IMR-90 (cell line): ENCODE measurements around the gene SLF2. TPM values are rescaled to one million over a fixed set of nuclear protein-coding genes. Genes with fewer than 3 reads are reported as not detected.

Experiments used
- ATAC-seq: fragments of 200-7000 bp; cut with Tn5 transposase; 2 replicates; pipeline ENCODE4 v1.9.1; 2020; ENCODE audit warnings: low read depth, mild to moderate bottlenecking, moderate library complexity
- BruUV-seq: library from RNA; stranded (reverse); fragments of 400-500 nt; replicated peaks from 2 replicates; lab custom pipeline; 2021; lab: Mats Ljungman, UMichigan
- CTCF ChIA-PET: fragments of 300-600 bp; formaldehyde crosslinking; extraction: SDS; loops from one replicate; lab custom pipeline; 2021; ENCODE audit warnings: antibody characterized with exemption; lab: Yijun Ruan, JAX
- POLR2A ChIA-PET: fragments of 300-600 bp; sonication (Branson Sonifier 250); formaldehyde crosslinking; loops from one replicate; lab custom pipeline; 2022; ENCODE audit warnings: antibody characterized with exemption; ENCODE audit not compliant: unreplicated experiment; lab: Charles Lee
- DNase-seq: peaks from one replicate; pipeline ENCODE4 v3.0.0; 2013
- H2AFZ ChIP-seq: replicated peaks from 2 replicates; pipeline ENCODE3; 2013; ENCODE audit warnings: low read length, mild to moderate bottlenecking; ENCODE audit not compliant: poor library complexity
- H2AK5ac ChIP-seq: 2 replicates; pipeline ENCODE4 v1.6.1; 2013; ENCODE audit warnings: low read depth, low read length, inconsistent platforms
- H2AK9ac ChIP-seq: replicated peaks from 2 replicates; pipeline ENCODE3; 2013; ENCODE audit warnings: mild to moderate bottlenecking, low read depth, low read length, moderate library complexity; ENCODE audit not compliant: poor library complexity
- H2BK120ac ChIP-seq: 2 replicates; pipeline ENCODE4 v1.6.1; 2013; ENCODE audit warnings: low read depth, low read length, inconsistent platforms
- H2BK15ac ChIP-seq: 3 replicates; pipeline ENCODE4 v1.6.1; 2013; ENCODE audit warnings: low read depth, low read length, inconsistent platforms
- H2BK20ac ChIP-seq: 2 replicates; pipeline ENCODE4 v1.6.1; 2013; ENCODE audit warnings: low read depth, mild to moderate bottlenecking, inconsistent platforms, low read length, moderate library complexity
- H2BK5ac ChIP-seq: 2 replicates; pipeline ENCODE4 v1.6.1; 2013; ENCODE audit warnings: mild to moderate bottlenecking, low read depth, low read length, inconsistent platforms; ENCODE audit not compliant: poor library complexity, severe bottlenecking
- H3K14ac ChIP-seq: replicated peaks from 2 replicates; pipeline ENCODE4 v1.6.1; 2013; ENCODE audit warnings: low read depth, low read length, inconsistent platforms
- H3K18ac ChIP-seq: 2 replicates; pipeline ENCODE4 v1.6.1; 2013; ENCODE audit warnings: low read depth, low read length, control low read depth
- H3K23ac ChIP-seq: 2 replicates; pipeline ENCODE4 v1.6.1; 2013; ENCODE audit warnings: low read depth, low read length, inconsistent platforms
- H3K27ac ChIP-seq: 2 replicates; pipeline ENCODE4 v1.5.1; 2013; ENCODE audit warnings: mild to moderate bottlenecking, control low read depth, low read length; ENCODE audit not compliant: insufficient read depth
- H3K27me3 ChIP-seq: 2 replicates; pipeline ENCODE4 v1.6.1; 2013; ENCODE audit warnings: low read length; ENCODE audit not compliant: control insufficient read depth, insufficient read depth
- H3K36me3 ChIP-seq: 2 replicates; pipeline ENCODE4 v1.6.1; 2013; ENCODE audit warnings: low read length, mixed read lengths; ENCODE audit not compliant: control insufficient read depth, insufficient read depth
- H3K4ac ChIP-seq: 2 replicates; pipeline ENCODE4 v1.6.1; 2013; ENCODE audit warnings: low read depth, low read length, inconsistent platforms
- H3K4me1 ChIP-seq: 2 replicates; pipeline ENCODE4 v1.6.1; 2013; ENCODE audit warnings: low read length, mixed read lengths; ENCODE audit not compliant: control insufficient read depth, insufficient read depth
- H3K4me2 ChIP-seq: 2 replicates; pipeline ENCODE4 v1.6.1; 2013; ENCODE audit warnings: low read depth, mild to moderate bottlenecking, control low read depth, low read length, moderate library complexity
- H3K4me3 ChIP-seq: 2 replicates; pipeline ENCODE4 v1.5.1; 2013; ENCODE audit warnings: low read depth, mild to moderate bottlenecking, control low read depth, low read length, moderate library complexity; ENCODE audit not compliant: insufficient read depth
- H3K56ac ChIP-seq: 2 replicates; pipeline ENCODE4 v1.6.1; 2013; ENCODE audit warnings: low read length, inconsistent platforms; ENCODE audit not compliant: insufficient read depth; ENCODE audit errors: extremely low read depth
- H3K79me1 ChIP-seq, 2 experiments: 2 replicates each; pipeline ENCODE4 v1.6.1; 2013; ENCODE audit warnings: low read length in 2 of 2, inconsistent platforms in 1 of 2, low read depth in 1 of 2
- H3K9ac ChIP-seq: 2 replicates; pipeline ENCODE4 v1.6.1; 2013; ENCODE audit warnings: low read depth, low read length, control low read depth
- H3K9me1 ChIP-seq: 2 replicates; pipeline ENCODE4 v1.6.1; 2013; ENCODE audit warnings: low read length, inconsistent platforms; ENCODE audit not compliant: insufficient read depth
- H3K9me3 ChIP-seq: 2 replicates; pipeline ENCODE4 v1.6.1; 2013; ENCODE audit warnings: low read length; ENCODE audit not compliant: control insufficient read depth, insufficient read depth
- H4K20me1 ChIP-seq: 2 replicates; pipeline ENCODE4 v1.6.1; 2013; ENCODE audit warnings: low read length, inconsistent platforms; ENCODE audit not compliant: insufficient read depth
- H4K5ac ChIP-seq: 2 replicates; pipeline ENCODE4 v1.6.1; 2013; ENCODE audit warnings: mild to moderate bottlenecking, low read depth, low read length, control low read depth
- H4K8ac ChIP-seq, 2 experiments: 2 replicates each; pipeline ENCODE4 v1.6.1; 2013; ENCODE audit warnings: low read depth in 2 of 2, low read length in 2 of 2, control low read depth in 1 of 2, inconsistent platforms in 1 of 2
- H4K91ac ChIP-seq: 2 replicates; pipeline ENCODE4 v1.6.1; 2013; ENCODE audit warnings: low read depth, low read length, inconsistent platforms; ENCODE audit not compliant: insufficient read depth
- BHLHE40 ChIP-seq: fragments of 150-350 bp; IDR thresholded peaks from 2 replicates; pipeline ENCODE4 v1.6.1; 2016; ENCODE audit warnings: mild to moderate bottlenecking, low read depth, low read length
- USF2 ChIP-seq: fragments of 150-350 bp; IDR thresholded peaks from 2 replicates; pipeline ENCODE4 v1.6.1; 2017; ENCODE audit warnings: mild to moderate bottlenecking, antibody characterized with exemption, low read length, low read depth
- WGBS, 2 experiments: methylation state at CpG; one replicate each; pipeline versions ENCODE4 v1.1.5 to v1.1.7; 2013; ENCODE audit warnings: missing lambda C conversion rate in 2 of 2; ENCODE audit not compliant: insufficient read length in 1 of 2; ENCODE audit errors: extremely low coverage in 2 of 2; 5-methylcytosine and 5-hydroxymethylcytosine counted together
- dilution Hi-C: fragments of 300-500 bp; cut with HindIII; formaldehyde crosslinking; loops from one replicate; pipeline ENCODE4 v1.14.3; 2018; ENCODE audit warnings: low sequenced_read_pairs; ENCODE audit not compliant: unreplicated experiment
- in situ Hi-C: fragments of 300-500 bp; cut with MboI; formaldehyde crosslinking; loops from 3 replicates; pipeline ENCODE4 v1.14.3; 2019; ENCODE audit warnings: low sequenced_read_pairs, inconsistent platforms, mixed read lengths
- intact Hi-C: fragments of 100-400 bp; cut with micrococcal nuclease; formaldehyde crosslinking; loops from 2 replicates; pipeline ENCODE4 v1.10.0; 2022
- polyA plus RNA-seq, 3 experiments: library from polyadenylated mRNA; depleted of rRNA; stranded (reverse); fragments of >200 nt; gene quantifications; 2 replicates each; pipeline ENCODE4 v1.2.3, GENCODE V29; 2012; ENCODE audit warnings: low replicate concordance in 1 of 3
- total RNA-seq: library from RNA; depleted of rRNA; stranded (reverse); fragments of >200 nt; gene quantifications from 2 replicates; pipeline ENCODE4 v1.2.3, GENCODE V29; 2012

SLF2 gene
- total and polyA plus RNA-seq, 2 of the 4 experiments (the other 2 are of a cell fraction): 8.5 to 21.7 TPM

- no peak overlapping the region for H2BK5ac ChIP-seq
- DNase-seq (no peak), ATAC-seq (no peak)
- H3K27ac ChIP-seq: no peak overlapping the region
- H4K20me1 ChIP-seq: no peaks in the 10 kb centered on the region
- no peaks in the 10 kb centered on the region for H3K27me3 ChIP-seq
- in situ Hi-C loops (loop anchor here (5.0 to 25.0 kb wide), 2 partner anchors 203 to 538 kb away; partner anchors contain the start of genes PKD2L1 and SCD), dilution Hi-C loops (no loop called here), intact Hi-C loops (loop anchor here (5.0 to 10.0 kb wide), 2 partner anchors 131 to 358 kb away; partner anchors contain the start of genes PAX2 and SEC31B)
- H3K14ac ChIP-seq: no peak overlapping the region
- H3K9me1 ChIP-seq: peaks cover 10% of the 10 kb centered on the region
- H4K5ac ChIP-seq: no peak overlapping the region
- H4K8ac ChIP-seq: no peak overlapping the region
- no peak overlapping the region for H3K4me3 ChIP-seq
- no peak overlapping the region for H2BK20ac ChIP-seq
- H3K4me1 ChIP-seq: peaks cover 12% of the 10 kb centered on the region
- no peaks in the 10 kb centered on the region for H3K79me1 ChIP-seq
- no peak overlapping the region for H2AK5ac ChIP-seq
- POLR2A ChIA-PET: no interaction called here
- no peak overlapping the region for H4K91ac ChIP-seq
- no peak overlapping the region for H3K4me2 ChIP-seq
- CTCF ChIA-PET: no interaction called here
- H2BK120ac ChIP-seq: no peak overlapping the region
- no TSS peak for BruUV-seq
- H3K23ac ChIP-seq: no peak overlapping the region
- no peaks in the 10 kb centered on the region for H3K9me3 ChIP-seq
- H2AFZ ChIP-seq: no peak overlapping the region
- H3K36me3 ChIP-seq: no peaks in the 10 kb centered on the region
- H3K9ac ChIP-seq: no peak overlapping the region
- TF ChIP-seq USF2 (no peak), BHLHE40 (no peak)
- no peak overlapping the region for H2BK15ac ChIP-seq
- H3K56ac ChIP-seq: no peak overlapping the region
- H3K18ac ChIP-seq: no peak overlapping the region
- H2AK9ac ChIP-seq: no peak overlapping the region
- no CpG with 5 or more reads among the region's 5 CpGs for WGBS, 2 experiments
- no peak overlapping the region for H3K4ac ChIP-seq
Observed at GRCh38 chr10:100875484-100876166, 37.1 kb upstream of the SLF2 start.
